Breast epithelium (tissue), 3 donors: ENCODE measurements around the gene DOK5.

Source experiments
- CTCF ChIP-seq, 3 donors: fragments of 450-650 bp; IDR thresholded peaks; one replicate each; pipeline ENCODE4 v1.5.1; 2016 to 2017; ENCODE audit warnings: antibody characterized with exemption in 3 of 3, mild to moderate bottlenecking in 3 of 3, moderate library complexity in 3 of 3
- POLR2A ChIP-seq: fragments of 450-650 bp; IDR thresholded peaks from one replicate; pipeline ENCODE4 v1.6.1; 2016; ENCODE audit warnings: antibody characterized with exemption, mild to moderate bottlenecking, moderate library complexity
- POLR2AphosphoS5 ChIP-seq, 3 donors: sonication (generic); formaldehyde crosslinking; IDR thresholded peaks; one replicate each; pipeline ENCODE4 v1.6.1; 2017; ENCODE audit warnings: antibody characterized with exemption in 3 of 3

GRCh38 chr20:54435015-54435414, 40.4 kb upstream of the DOK5 start:
- TF ChIP-seq POLR2A (no peak), CTCF (IDR thresholded peaks at IDR 0.05) (no peak), POLR2AphosphoS5 (IDR thresholded peaks at IDR 0.05) (no peak)
